Heart left ventricle (tissue), 13 donors: ENCODE results near the gene CFAP52.

Experiments
- CTCF ChIP-seq, 12 donors: fragments of 200-600 bp; sonication (generic) in 4 of 12; IDR thresholded peaks; one replicate each; pipeline versions ENCODE4 v1.5.0 to v1.8.0; 2018 to 2022; ENCODE audit warnings: antibody characterized with exemption in 12 of 12, mild to moderate bottlenecking in 5 of 12
- POLR2A ChIP-seq, 2 donors: fragments of 450-650 bp; IDR thresholded peaks; one replicate each; pipeline ENCODE4 v1.6.1; 2017; ENCODE audit warnings: antibody characterized with exemption in 2 of 2, mild to moderate bottlenecking in 2 of 2, moderate library complexity in 2 of 2
- donor health status: ischemic (EF 13 %, LVEDD 7.1; RV severe dilation, severe dysfunction).
- donor health status: DM: no; HTN: yes; CAD: no.
- donor health status: DM: no; HTN: no; CAD: no.
- donor health status: ischemic (EF 25% LVEDD 6.9; RV normal size, moderate dysfunction).
- donor health status: ischemic (EF 25% LVEDD 5.7; RV mildly dilated, moderate dysfunction).
- donor health status: ischemic (EF 35%, LVEDD 5.7; RV mildly dilated, moderate dysfunction).
- donor health status: nonischemic (EF 11% LVEDD 7.7; RV severe dilation, severe dysfunction).
- donor health status: DM: yes; HTN: yes; CAD: no.
- donor health status: PGD.
- donor health status: ischemic (EF 29% LVEDD 5.4; RV normal size, mild dysfunction).
- donor health status: nonischemic (EF 23%, LVEDD 6.1; RV moderate dilation, normal function).

GRCh38 chr17:9553596-9553995 is 22.8 kb upstream of the CFAP52 start:
- TF ChIP-seq CTCF (IDR thresholded peaks at IDR 0.05): no peak
- TF ChIP-seq POLR2A (IDR thresholded peaks at IDR 0.05): no peak
